NCI-H446 treated with DMSO at 0.1 percent for 48 hours (cell line): ENCODE data around the gene ABCA13.

Experiments used
- DNase-seq: peaks from one replicate; lab custom pipeline; 2025; lab: John Stamatoyannopoulos, UW

ABCA13 gene

DNA sequence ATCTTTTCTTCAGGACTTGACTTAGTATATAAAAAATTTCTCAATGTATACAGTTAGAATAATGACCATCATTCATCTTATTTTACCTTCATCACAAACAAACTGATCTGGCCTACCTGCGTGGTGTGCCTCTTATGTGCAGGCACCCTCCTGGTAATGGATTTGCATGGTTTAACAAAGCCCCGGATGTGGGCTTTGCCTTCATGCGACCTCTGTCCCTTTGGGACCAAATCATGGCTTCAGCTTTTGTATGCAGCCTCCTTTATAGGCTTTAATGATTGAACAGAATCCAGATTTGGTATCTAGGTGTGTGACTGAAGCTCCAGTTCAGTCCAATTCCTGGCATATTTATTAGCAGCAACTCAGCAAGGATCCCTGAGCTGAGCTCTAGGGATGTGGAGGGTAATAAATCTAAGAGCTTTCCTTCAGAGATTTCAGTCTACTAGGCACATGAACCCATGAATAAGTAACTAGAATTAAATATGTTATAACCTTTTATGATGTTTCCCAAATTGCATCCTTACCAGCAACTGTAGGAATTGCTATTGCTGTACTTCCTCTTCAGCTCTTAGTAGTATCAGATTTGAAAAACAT, 256.9 kb downstream of the ABCA13 start:
- no peak for DNase-seq

- DNase-seq, result no peak
Measured at GRCh38 chr7:48429117-48429516, 257.9 kb downstream of the ABCA13 start.

- DNase-seq, result no peak
Measured at GRCh38 chr7:48438206-48438605, 266.9 kb downstream of the ABCA13 start.

DNA sequence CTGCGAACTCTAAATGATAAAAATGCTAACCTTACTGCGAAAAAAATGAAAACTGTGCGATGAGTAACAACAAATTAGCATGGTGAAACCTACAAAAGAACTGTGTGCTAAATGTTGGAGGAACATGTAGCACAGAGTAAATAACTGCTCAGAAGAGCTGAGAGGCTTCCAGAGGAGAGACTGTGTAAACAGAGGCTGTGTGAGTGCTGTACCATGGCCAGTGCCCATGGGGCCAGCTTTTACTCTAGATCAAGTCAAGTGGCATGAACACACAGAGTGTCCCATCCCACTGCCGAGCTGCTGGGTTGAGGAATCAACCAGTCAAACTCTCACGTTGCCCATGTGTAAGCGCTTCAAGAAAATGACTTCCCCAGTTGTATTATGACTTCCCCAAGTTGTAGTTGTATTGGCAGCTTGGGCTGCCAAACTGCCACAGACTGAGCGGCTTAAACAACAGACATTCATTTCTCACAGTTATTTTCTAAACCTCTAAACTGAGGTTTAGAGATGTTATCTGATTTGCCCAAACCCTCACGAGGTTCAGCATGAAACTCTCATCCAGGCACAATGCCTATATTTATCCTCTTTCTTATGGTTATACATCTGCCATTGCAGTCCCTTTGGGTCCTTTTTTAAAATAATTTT, 270.7 kb downstream of the ABCA13 start:
- no peak for DNase-seq

DNA sequence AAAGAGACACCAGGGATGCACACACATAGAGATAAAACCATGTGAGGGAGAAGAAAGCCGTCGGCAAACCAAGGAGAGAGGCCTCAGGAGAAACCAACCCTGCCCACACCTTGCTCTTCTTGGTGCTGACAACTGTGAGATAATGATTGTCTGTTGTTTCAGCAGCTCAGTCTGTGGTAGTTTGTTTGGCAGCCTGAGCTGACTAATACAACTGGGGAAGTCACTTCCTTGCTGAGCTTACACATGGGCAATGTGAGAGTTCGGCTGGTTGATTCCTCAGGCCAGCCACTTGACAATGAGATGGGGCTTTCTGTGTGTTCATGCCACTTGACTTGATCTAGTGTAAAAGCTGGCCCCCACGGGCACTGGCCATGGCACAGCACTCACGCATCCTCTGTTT, 271.8 kb downstream of the ABCA13 start:
- DNase-seq, result no peak

DNA sequence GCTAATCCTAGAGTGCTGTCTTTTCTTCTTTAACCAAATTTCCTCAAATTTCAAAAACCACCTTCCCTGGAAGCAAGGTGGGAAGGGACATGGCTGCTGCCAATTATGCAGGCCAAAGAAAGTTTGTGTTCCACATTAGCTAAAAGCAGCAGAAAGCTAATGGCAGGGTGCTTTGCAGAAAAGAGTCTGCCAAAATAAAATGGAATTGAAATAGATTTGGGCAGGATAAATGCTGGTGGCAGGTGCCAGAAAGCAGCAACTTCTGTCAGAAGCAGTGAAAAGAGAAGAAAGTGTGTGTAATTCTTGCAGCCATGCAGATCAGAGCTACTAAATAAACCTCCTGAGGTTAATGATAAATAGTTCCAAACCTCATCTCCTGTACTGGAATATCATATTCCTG, 275.5 kb downstream of the ABCA13 start:
- DNase-seq, result no peak

DNA sequence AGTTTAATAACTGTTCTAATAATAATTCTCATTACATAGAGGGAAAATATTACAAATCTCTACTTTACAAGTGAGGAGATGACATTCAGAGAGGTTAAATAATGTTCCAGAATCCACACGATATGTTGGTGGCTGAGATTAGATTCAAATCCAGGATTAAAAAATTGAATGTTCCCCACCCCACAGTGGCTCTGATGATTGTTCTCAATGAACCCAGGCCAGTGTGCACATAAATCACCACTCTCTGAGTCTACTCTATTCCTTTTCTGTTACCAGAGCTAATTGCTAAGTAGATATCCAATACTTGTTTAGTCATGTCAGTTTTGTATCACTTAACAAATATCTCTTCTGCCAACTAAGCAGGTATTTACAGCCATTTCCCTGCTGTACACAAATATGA, 281.0 kb downstream of the ABCA13 start:
- no peak for DNase-seq

DNA sequence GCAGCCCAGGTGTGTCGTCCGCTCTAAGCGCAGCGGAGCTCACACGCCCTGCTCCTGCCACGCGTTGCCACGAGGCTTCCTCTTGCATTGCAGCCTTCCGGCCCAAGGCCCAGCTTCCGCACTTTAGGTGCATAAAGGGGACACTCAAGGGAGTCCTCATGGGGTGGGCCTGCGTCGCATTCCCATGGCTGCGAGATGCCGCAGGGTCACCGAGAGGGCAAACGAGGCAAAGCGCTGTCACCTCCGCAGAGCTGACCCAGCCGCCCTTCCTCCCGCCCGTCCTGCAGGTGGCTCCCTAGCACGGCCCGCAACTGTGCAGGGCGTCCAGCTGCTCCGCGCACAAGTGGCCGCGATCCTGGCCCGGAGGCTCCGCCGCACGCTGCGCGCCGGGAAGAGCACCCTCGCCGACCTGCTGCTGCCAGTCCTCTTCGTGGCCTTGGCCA, 283.5 kb downstream of the ABCA13 start:
- no peak for DNase-seq

- DNase-seq, result no peak
Measured at GRCh38 chr7:48455363-48455762, 284.1 kb downstream of the ABCA13 start.

DNA sequence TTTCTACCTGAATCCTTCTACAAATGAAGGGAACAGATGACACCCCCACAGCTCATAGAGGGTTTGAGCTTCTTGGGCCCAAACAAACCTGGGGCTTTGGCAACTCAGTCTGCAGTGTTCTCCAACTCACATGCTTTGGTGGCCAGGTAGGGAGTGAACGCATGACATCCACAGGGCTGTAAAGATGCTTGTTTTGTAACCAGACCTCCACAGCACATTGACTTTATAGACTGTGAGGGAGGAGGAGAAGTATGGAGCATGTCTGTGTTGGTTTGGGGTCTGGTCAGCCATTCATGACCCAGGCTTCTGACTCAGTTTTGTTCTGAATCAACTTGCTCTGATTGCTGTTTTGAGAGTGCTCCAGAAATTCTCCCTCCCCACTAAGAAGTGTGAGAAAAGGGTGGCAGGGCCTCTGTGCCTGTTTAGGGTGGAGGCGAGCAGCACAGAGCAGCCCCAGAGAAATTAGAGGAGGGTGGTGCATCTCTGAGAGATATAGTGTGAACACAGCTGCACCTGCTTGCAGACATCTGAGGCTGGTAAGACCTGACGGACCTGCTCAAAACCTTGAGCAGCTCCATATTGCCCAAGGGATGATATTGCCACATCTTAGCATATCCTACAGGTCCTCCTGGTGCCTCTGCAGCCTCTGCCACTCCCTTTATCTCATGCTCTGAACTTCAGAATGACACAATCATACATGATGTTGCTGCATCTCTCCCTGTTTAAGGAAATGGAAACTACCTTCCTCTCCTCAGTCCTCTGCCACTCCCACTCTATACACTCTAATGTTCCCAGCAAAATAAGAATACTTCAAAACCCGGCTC, 287.7 kb downstream of the ABCA13 start:
- DNase-seq, result no peak

DNA sequence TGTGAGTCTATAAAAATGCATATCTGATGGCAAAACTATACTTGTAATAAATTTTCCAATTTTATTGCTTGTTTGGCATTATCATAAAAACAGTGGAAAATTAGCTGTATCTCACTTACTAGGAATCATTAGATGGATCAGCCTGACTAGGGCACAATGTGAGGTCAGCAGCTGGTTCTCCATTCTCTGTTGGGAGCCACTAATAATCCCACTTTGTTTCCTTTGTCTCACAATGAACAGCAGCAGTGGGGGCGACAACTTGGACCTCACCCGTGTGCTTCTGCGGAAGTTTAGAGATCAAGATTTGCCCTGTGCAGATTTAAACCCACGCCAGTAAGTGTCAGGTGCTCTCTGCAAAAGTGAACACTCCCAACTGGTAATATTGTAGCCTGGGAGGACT, 295.5 kb downstream of the ABCA13 start:
- no peak for DNase-seq

- no peak for DNase-seq
Measured at GRCh38 chr7:48471196-48471595, 299.9 kb downstream of the ABCA13 start.

- no peak for DNase-seq
Measured at GRCh38 chr7:48472640-48473039, 301.4 kb downstream of the ABCA13 start.

- DNase-seq, result no peak
Measured at GRCh38 chr7:48473205-48473865, 302.1 kb downstream of the ABCA13 start.

GRCh38 chr7:48481235-48481634, 310.0 kb downstream of the ABCA13 start:
- no peak for DNase-seq

GRCh38 chr7:48497521-48497920, 326.3 kb downstream of the ABCA13 start:
- no peak for DNase-seq

DNA sequence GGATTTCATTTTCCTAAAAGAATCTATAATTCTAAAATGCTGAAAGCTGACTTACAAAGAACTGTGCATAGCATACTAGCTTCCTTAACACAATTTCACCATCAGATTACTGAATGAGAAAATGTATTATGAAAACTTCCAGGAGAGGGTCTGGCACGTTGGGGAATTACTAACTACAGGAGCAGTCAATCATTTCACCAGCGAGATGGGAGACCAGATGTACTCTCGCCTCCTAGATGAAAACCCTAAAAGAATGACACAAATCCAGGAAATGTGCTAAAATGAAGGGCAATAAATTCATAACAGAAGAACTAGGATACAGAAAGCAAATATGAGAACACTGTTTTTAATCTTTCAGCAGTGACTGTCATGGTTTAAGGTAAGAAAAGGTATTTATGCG, 330.8 kb downstream of the ABCA13 start:
- DNase-seq, result no peak

DNA sequence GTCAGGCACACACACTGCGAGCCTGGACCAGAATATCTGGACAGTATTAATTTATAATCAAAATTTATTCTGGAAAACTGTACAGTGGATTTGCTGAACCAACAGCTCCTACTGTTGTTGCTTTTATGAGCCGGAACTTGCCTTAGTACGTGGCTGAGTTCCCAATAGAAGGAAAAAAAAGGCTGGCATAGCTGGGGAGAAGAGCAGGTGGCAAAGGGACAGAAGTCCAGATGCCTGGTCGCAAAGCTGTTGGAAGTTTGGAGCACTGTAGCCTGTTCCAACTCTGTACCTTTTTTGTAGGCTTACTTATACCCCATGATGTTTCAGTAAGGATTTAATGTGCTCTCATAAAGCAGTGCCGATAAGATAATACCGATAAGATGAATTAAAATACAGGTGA, 333.8 kb downstream of the ABCA13 start:
- no peak for DNase-seq

GRCh38 chr7:48505466-48505865, 334.2 kb downstream of the ABCA13 start:
- DNase-seq, result no peak

GRCh38 chr7:48506569-48506968, 335.3 kb downstream of the ABCA13 start:
- no peak for DNase-seq

- DNase-seq, result peak; percentile 17
Measured at GRCh38 chr7:48511080-48511479, 339.8 kb downstream of the ABCA13 start.

DNA sequence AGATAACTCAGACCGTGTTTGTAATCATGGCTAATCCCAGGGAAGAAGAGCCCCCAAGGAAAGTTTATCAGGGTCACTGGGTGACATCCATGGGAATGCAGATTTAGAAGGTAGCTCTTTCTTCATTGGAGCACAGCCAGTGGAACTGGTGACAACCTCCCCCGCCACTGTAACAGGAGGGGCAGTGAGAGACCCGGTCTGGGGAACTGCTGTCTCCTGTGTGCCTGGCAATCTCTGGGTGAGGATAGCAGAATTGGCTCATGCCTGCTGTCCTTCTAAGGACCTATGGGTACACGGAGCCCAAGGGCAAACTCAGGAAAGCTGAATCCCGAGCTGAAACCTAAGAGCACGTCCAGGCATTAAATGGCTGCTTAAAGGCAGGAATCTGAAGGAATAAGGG, 341.6 kb downstream of the ABCA13 start:
- no peak for DNase-seq

GRCh38 chr7:48515171-48515570, 343.9 kb downstream of the ABCA13 start:
- DNase-seq, result no peak
